ENCODE results near the gene TMEM35B.
"Not testable (repeated sequence)": the region's sequence is repeated elsewhere in the genome, so short reads cannot be mapped to it uniquely, and the experiment has no call there.

The TMEM35B gene

DNA sequence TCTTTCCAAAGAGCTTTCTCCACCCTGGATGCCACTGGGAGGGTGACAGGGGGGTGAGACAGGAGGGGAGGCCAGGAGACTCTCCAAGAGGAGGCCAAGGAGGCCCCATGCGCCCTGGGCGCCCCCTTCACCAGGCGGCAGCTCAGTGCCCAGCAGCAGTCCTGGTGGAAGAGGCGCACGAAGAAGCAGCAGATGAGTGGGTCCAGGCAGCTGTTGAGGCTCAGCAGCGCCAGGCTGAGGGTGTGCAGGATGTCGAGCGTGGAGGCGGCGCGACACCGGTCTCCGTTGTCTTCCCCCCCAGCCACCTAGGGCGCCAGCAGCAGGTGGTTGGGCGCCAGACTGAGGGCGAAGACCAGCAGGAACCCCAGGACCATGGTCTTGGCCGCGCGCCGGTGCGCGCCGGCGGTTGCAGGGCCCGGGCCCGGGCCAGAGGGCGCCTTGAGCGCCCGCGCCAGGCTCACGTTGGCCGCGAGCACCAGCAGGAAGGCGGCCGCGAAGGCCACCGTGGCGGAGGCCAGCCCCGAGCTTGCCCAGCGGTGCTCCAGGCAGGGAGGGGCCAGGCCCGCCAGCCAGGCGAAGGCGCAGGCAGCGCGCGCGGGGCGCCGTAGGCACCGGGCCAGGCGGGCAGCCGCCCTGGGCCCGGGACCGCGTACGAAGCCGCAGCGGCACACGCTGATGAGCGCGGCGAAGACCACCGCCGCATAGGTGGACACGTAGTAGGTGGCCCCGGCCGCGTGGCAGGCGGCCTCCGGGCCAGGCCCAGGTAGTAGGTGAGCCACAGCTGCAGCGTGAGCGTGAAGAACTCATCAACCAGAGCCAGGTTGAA, 8.6 kb downstream of the TMEM35B start:
- H3K9me3 ChIP-seq (ENCODE audit: control insufficient read depth, low read length): no peaks in the 10 kb centered on the region
- peaks cover 3% of the 10 kb centered on the region for H3K4me1 ChIP-seq (ENCODE audit: control insufficient read depth, insufficient read depth, low read length, poor library complexity, severe bottlenecking)
- WGBS, 2 experiments (ENCODE audit: insufficient coverage in 2 of 2): 97 to 98% methylated on average over 52 to 72 of the region's 72 CpGs
- H3K4me3 ChIP-seq (ENCODE audit: extremely low read depth, insufficient read depth, low read length, poor library complexity, severe bottlenecking): no peak overlapping the region
- H3K27ac ChIP-seq (ENCODE audit: low read depth, low read length, severe bottlenecking): no peak overlapping the region
- peaks cover 4% of the 10 kb centered on the region for H3K36me3 ChIP-seq (ENCODE audit: control insufficient read depth, insufficient read depth, low read length)

DNA sequence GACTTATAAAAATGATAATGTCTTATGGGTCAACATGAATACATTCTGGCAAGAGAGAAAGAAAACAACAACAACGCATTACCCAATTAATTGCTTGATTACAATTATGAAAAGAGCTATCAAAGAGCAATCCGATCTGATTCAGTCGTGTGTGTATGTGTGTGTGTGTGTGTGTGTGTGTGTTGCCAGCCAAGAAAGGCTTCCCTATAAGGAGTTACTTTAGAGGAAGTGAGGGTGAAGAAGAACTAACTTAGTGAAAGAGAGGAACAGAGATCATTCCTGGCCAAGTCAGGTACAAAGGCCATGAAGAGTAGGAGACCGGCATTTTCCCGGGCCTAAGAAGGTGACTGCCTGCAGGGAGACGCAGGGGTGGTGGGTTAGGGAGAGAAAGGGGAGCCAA, 9.4 kb downstream of the TMEM35B start:
- Histone ChIP-seq H3K27ac (ENCODE audit: low read depth, low read length, severe bottlenecking) (no peak overlapping the region), H3K9me3 (ENCODE audit: control insufficient read depth, low read length) (no peaks in the 10 kb centered on the region), H3K4me3 (ENCODE audit: extremely low read depth, insufficient read depth, low read length, poor library complexity, severe bottlenecking) (no peak overlapping the region), H3K36me3 (ENCODE audit: control insufficient read depth, insufficient read depth, low read length) (peaks cover under 1% of the 10 kb centered on the region), H3K4me1 (ENCODE audit: control insufficient read depth, insufficient read depth, low read length, poor library complexity, severe bottlenecking) (peaks cover 3% of the 10 kb centered on the region)
- whole genome bisulfite sequencing, 2 experiments (ENCODE audit: insufficient coverage in 2 of 2): 90 to 95% methylated on average over 4 of the region's 6 CpGs

DNA sequence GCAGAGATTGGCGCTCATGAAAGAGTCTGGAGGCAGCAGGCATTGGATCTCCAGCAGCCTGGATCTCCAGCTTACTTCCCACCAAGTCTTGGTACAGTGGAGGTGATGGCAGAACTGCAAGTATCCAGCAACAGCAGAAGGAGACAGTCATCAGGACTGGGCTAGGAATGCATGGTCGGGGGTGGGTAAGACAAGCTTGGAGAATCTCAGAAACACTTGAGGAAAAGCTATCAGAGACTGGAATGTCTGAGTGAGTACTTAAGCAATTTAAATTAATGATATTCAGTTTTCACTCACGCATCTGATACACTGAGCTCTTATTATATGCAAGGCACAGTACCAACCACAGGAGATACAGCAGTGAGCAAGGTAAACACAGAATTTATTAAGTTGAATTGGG, 9.8 kb downstream of the TMEM35B start:
- WGBS, 2 experiments (ENCODE audit: insufficient coverage in 2 of 2): 83 to 100% methylated on average over 2 of the region's 3 CpGs
- Histone ChIP-seq H3K4me1 (ENCODE audit: control insufficient read depth, insufficient read depth, low read length, poor library complexity, severe bottlenecking) (peaks cover 3% of the 10 kb centered on the region), H3K4me3 (ENCODE audit: extremely low read depth, insufficient read depth, low read length, poor library complexity, severe bottlenecking) (no peak overlapping the region), H3K36me3 (ENCODE audit: control insufficient read depth, insufficient read depth, low read length) (no peaks in the 10 kb centered on the region), H3K27ac (ENCODE audit: low read depth, low read length, severe bottlenecking) (no peak overlapping the region), H3K9me3 (ENCODE audit: control insufficient read depth, low read length) (no peaks in the 10 kb centered on the region)

DNA sequence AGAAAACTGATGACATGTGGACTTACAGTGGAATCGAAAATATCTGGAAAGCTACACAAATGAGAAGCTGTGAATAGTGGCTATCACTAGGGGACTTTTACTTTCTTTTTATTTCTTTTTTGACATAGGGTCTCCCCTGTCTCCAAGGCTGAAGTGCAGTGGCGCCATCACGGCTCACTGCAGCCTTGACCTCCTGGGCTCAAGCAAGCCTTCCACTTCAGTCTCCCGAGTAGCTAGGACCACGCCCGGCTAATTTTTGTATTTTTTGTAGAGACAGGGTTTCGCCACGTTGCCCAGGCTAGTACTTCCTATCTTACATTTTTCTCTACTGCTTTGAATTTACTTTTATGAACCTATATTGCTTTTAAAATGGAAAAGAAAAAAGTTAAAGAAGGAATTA, 10.5 kb downstream of the TMEM35B start:
- H3K4me3 ChIP-seq (ENCODE audit: extremely low read depth, insufficient read depth, low read length, poor library complexity, severe bottlenecking): no peak overlapping the region

DNA sequence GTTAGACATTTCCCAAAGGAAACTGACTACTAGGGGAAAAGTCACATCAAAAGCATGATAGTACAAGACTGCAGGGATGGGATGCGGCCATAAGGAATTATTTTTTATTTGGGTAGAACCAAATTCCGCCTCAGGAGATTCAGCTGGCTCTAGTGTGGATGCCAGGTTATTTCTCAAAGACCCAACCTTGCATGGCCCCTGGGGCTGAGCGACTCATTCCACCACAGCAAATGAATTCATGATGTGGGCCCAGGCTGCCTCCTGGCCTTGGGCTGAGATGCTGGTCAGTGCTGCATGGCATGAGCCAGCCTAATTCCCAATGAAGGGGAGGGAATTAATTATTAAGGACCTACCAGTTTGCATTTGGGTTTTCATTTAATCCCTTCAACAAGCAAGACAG, 11.8 kb downstream of the TMEM35B start:
- H3K4me3 ChIP-seq (ENCODE audit: extremely low read depth, insufficient read depth, low read length, poor library complexity, severe bottlenecking): no peak overlapping the region
- no peaks in the 10 kb centered on the region for H3K36me3 ChIP-seq (ENCODE audit: control insufficient read depth, insufficient read depth, low read length)
- no peaks in the 10 kb centered on the region for H3K9me3 ChIP-seq (ENCODE audit: control insufficient read depth, low read length)
- H3K27ac ChIP-seq (ENCODE audit: low read depth, low read length, severe bottlenecking): no peak overlapping the region
- WGBS, 2 experiments (ENCODE audit: insufficient coverage in 2 of 2): 79 to 96% methylated on average over 3 of the region's 3 CpGs
- H3K4me1 ChIP-seq (ENCODE audit: control insufficient read depth, insufficient read depth, low read length, poor library complexity, severe bottlenecking): peaks cover 3% of the 10 kb centered on the region

More for the DNA sequence above, 10.5 kb downstream of the TMEM35B start:
- H3K36me3 ChIP-seq (ENCODE audit: control insufficient read depth, insufficient read depth, low read length): no peaks in the 10 kb centered on the region
- peaks cover 3% of the 10 kb centered on the region for H3K4me1 ChIP-seq (ENCODE audit: control insufficient read depth, insufficient read depth, low read length, poor library complexity, severe bottlenecking)
- H3K27ac ChIP-seq (ENCODE audit: low read depth, low read length, severe bottlenecking): no peak overlapping the region
- WGBS, 2 experiments (ENCODE audit: insufficient coverage in 2 of 2): 82 to 92% methylated on average over 2 to 6 of the region's 8 CpGs
- no peaks in the 10 kb centered on the region for H3K9me3 ChIP-seq (ENCODE audit: control insufficient read depth, low read length)

DNA sequence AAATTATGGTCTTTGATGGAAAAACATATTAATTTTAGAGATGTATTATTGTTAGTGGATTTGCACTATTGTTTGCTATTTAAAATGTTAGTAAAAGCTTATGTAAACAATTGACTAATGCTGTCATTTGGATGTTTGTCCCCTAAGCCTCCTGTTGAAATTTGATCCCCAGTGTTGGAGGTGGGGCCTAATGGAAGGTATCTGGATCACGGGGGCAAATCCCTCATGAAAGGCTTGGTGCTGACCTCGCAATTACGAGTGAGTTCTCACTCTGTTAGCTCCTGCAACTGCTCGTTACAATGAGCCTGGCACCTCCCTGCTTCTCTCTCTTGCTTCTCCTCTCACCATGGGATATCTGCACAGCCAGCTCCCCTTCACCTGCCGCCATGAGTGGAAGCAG, 14.3 kb downstream of the TMEM35B start:
- Histone ChIP-seq H3K9me3 (ENCODE audit: control insufficient read depth, low read length) (no peaks in the 10 kb centered on the region), H3K4me3 (ENCODE audit: extremely low read depth, insufficient read depth, low read length, poor library complexity, severe bottlenecking) (no peak overlapping the region), H3K4me1 (ENCODE audit: control insufficient read depth, insufficient read depth, low read length, poor library complexity, severe bottlenecking) (no peaks in the 10 kb centered on the region), H3K27ac (ENCODE audit: low read depth, low read length, severe bottlenecking) (no peak overlapping the region), H3K36me3 (ENCODE audit: control insufficient read depth, insufficient read depth, low read length) (no peaks in the 10 kb centered on the region)
- WGBS, 2 experiments (ENCODE audit: insufficient coverage in 2 of 2): 19 to 29% methylated on average over 5 of the region's 5 CpGs

DNA sequence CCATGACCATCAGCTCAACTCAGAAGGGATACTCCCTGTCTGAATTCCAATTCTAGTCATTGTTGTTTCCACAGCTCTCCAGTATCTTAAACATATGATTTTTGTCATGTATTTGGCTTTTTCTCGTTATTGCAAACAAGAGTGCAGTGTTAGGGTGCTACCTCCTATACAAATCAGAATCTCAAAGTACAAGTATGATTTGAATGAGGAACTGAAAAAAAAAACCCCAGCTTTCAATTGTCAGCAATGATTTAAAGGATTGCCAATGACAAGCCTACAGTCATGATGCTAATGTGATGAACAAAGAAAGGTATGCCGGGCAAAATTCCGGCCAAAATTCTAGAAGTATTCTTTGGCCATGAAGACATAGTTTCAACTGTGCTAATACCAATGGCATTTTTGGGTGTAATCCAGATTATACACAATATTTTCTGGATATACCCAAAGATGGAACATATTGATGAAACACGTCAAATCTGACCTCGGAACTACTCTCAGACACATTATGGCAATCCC, 14.9 kb downstream of the TMEM35B start:
- Histone ChIP-seq H3K36me3 (ENCODE audit: control insufficient read depth, insufficient read depth, low read length) (no peaks in the 10 kb centered on the region), H3K9me3 (ENCODE audit: control insufficient read depth, low read length) (no peaks in the 10 kb centered on the region), H3K4me1 (ENCODE audit: control insufficient read depth, insufficient read depth, low read length, poor library complexity, severe bottlenecking) (no peaks in the 10 kb centered on the region), H3K4me3 (ENCODE audit: extremely low read depth, insufficient read depth, low read length, poor library complexity, severe bottlenecking) (no peak overlapping the region), H3K27ac (ENCODE audit: low read depth, low read length, severe bottlenecking) (no peak overlapping the region)
- WGBS, 2 experiments (ENCODE audit: insufficient coverage in 2 of 2): 76% methylated on average over 2 of the region's 5 CpGs; no CpG with 5 or more reads in 1 of the 2 experiments

DNA sequence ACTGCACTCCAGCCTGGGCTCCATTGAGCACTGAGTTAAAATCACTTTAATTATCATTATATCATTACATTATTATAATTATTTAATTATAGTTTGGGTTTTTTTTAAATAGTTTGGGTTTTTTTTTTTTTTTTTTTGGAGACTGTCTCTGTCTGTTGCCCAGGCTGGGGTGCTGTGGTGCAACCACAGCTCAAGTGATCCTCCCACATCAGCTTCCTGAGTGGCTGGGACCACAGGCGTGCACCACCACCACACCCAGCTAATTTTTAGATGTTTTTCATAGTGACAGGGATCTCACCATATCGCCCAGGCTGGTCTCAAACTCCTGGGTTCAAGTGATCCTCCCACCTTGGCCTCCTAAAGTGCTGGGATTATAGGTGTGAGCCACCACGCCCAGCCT, 16.9 kb downstream of the TMEM35B start:
- WGBS, 2 experiments (ENCODE audit: insufficient coverage in 2 of 2): 78% methylated on average over 2 of the region's 3 CpGs; no CpG with 5 or more reads in 1 of the 2 experiments
- not testable (repeated sequence) for H3K9me3 ChIP-seq (ENCODE audit: control insufficient read depth, low read length); H3K36me3 ChIP-seq (ENCODE audit: control insufficient read depth, insufficient read depth, low read length); H3K27ac ChIP-seq (ENCODE audit: low read depth, low read length, severe bottlenecking); H3K4me1 ChIP-seq (ENCODE audit: control insufficient read depth, insufficient read depth, low read length, poor library complexity, severe bottlenecking); H3K4me3 ChIP-seq (ENCODE audit: extremely low read depth, insufficient read depth, low read length, poor library complexity, severe bottlenecking)

DNA sequence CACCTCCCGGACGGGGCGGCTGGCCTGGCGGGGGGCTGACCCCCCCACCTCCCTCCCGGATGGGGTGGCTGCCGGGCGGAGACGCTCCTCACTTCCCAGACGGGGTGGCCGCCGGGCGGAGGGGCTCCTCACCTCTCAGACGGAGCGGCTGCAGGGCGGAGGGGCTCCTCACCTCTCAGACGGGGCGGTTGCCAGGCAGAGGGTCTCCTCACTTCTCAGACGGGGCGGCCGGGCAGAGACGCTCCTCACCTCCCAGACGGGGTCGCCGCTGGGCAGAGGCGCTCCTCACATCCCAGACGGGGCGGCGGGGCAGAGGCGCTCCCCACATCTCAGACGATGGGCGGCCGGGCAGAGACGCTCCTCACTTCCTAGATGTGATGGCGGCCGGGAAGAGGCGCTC, 17.5 kb downstream of the TMEM35B start:
- not testable (repeated sequence) for H3K27ac ChIP-seq (ENCODE audit: low read depth, low read length, severe bottlenecking); H3K4me3 ChIP-seq (ENCODE audit: extremely low read depth, insufficient read depth, low read length, poor library complexity, severe bottlenecking); H3K9me3 ChIP-seq (ENCODE audit: control insufficient read depth, low read length); H3K4me1 ChIP-seq (ENCODE audit: control insufficient read depth, insufficient read depth, low read length, poor library complexity, severe bottlenecking); H3K36me3 ChIP-seq (ENCODE audit: control insufficient read depth, insufficient read depth, low read length)
- no CpG with 5 or more reads among the region's 36 CpGs for WGBS, 2 experiments (ENCODE audit: insufficient coverage in 2 of 2)

DNA sequence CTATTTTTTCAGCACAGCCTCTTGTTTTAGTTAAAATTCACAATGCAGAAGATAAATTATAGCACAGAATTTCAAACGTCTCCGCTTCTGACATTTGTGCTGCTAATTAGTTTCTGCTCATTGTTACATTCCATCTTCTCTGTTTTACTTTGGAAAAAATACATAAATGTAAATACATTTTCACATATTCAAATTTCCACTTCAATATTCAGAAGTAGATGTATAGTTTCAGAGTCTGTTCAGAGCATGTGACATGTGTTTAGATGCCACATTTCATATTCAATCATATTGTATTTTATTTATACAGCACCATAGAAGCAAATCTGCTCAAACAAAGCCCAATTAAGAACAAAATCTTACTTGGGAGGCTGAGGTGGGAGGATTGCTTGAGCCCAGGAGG, 19.6 kb downstream of the TMEM35B start:
- 100% methylated on average over 1 of the region's 2 CpGs for WGBS, 2 experiments (ENCODE audit: insufficient coverage in 2 of 2)
- H3K36me3 ChIP-seq (ENCODE audit: control insufficient read depth, insufficient read depth, low read length): no peaks in the 10 kb centered on the region
- no peaks in the 10 kb centered on the region for H3K4me1 ChIP-seq (ENCODE audit: control insufficient read depth, insufficient read depth, low read length, poor library complexity, severe bottlenecking)
- no peak overlapping the region for H3K4me3 ChIP-seq (ENCODE audit: extremely low read depth, insufficient read depth, low read length, poor library complexity, severe bottlenecking)
- H3K27ac ChIP-seq (ENCODE audit: low read depth, low read length, severe bottlenecking): no peak overlapping the region
- H3K9me3 ChIP-seq (ENCODE audit: control insufficient read depth, low read length): no peaks in the 10 kb centered on the region

DNA sequence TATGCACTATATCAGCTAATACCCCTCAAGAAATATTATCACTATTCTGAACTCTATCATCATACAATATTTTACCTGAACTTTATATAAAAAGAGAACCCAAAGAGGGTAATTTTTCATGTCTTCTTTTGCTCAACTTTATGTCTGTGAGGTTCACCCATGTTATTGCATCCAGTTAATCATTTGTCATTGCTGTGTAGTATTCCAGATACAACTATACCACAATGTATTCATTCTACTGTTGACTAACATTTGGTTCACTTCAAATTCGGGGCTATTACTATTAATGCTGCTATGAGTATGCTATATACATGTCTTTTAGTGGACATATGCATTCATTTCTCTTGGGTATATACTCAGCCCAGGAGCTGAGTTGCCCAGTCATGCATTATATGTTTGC, 34.7 kb downstream of the TMEM35B start:
- H3K27ac ChIP-seq (ENCODE audit: low read depth, low read length, severe bottlenecking): no peak overlapping the region

More for the DNA sequence above, 34.7 kb downstream of the TMEM35B start:
- Histone ChIP-seq H3K36me3 (ENCODE audit: control insufficient read depth, insufficient read depth, low read length) (no peaks in the 10 kb centered on the region), H3K4me1 (ENCODE audit: control insufficient read depth, insufficient read depth, low read length, poor library complexity, severe bottlenecking) (no peaks in the 10 kb centered on the region), H3K9me3 (ENCODE audit: control insufficient read depth, low read length) (no peaks in the 10 kb centered on the region), H3K4me3 (ENCODE audit: extremely low read depth, insufficient read depth, low read length, poor library complexity, severe bottlenecking) (no peak overlapping the region)
- WGBS, 2 experiments (ENCODE audit: insufficient coverage in 2 of 2): no CpG with 5 or more reads among the region's 1 CpG

Data from mesodermal cell (in vitro differentiated cells).